ENCODE results near the gene PHEX. TPM values are rescaled to one million over a fixed set of nuclear protein-coding genes. Genes with fewer than 3 reads are reported as not detected.
A peak's percentile ranks its signal among the peaks of the same experiment; 100 is the strongest.
"Not testable (repeated sequence)": the region's sequence is repeated elsewhere in the genome, so short reads cannot be mapped to it uniquely, and the experiment has no call there.

The PHEX gene
- total RNA-seq, 1 experiment from 2014 or later, result 1.1 TPM

DNA sequence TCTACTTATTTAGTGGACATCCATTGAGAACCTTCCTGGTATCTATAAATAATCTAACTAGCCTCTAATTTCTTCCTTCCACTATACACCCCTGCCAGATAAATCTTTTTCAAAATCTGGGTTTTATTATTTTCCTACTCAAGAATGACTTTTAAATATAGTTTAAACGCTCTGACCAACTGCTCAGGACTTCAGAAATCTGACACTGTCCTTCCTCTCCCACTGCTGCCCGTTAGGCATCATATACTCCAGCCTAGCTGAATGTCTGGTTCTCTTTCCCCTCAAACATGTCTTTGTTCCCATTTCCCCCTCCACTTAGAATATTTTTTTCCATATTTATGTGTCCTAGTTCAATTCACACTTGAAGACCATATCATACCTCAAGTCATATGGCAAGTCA is 205.4 kb downstream of the PHEX start:
- no peaks in the 10 kb centered on the region for H3K9me3 ChIP-seq (replicated peaks)
- no peaks in the 10 kb centered on the region for H3K27me3 ChIP-seq
- H3K36me3 ChIP-seq, result no peaks in the 10 kb centered on the region
- no peak overlapping the region for H3K4me3 ChIP-seq
- H3K4me1 ChIP-seq, result no peaks in the 10 kb centered on the region
- H3K27ac ChIP-seq, result no peak overlapping the region
- DNase-seq, result no peak

DNA sequence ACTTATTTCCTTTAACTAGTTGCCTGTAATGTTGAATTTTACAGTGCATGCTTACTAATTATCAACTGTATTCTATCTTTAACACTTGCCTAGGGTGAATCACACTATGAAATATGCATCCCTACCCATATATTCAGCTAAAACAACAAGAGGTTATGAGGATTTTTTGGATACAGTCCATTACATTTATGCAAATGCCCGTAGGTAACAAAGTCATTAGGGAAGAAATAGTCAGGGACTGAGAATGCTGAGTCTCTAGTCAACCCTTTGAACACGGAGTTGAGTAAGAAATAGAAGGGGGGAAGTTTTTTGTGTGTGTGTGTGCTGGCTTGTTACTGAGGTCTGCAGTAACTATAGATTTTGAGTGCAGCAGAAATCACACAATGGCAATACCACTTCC is 214.5 kb downstream of the PHEX start:
- Histone ChIP-seq H3K9me3 (replicated peaks) (no peaks in the 10 kb centered on the region), H3K4me3 (no peak overlapping the region), H3K27me3 (no peaks in the 10 kb centered on the region), H3K4me1 (0 out of 2 replicates have a peak, but pooled peaks cover 3% of the 10 kb centered on the region), H3K27ac (no peak overlapping the region), H3K36me3 (no peaks in the 10 kb centered on the region)
- DNase-seq, result no peak

DNA sequence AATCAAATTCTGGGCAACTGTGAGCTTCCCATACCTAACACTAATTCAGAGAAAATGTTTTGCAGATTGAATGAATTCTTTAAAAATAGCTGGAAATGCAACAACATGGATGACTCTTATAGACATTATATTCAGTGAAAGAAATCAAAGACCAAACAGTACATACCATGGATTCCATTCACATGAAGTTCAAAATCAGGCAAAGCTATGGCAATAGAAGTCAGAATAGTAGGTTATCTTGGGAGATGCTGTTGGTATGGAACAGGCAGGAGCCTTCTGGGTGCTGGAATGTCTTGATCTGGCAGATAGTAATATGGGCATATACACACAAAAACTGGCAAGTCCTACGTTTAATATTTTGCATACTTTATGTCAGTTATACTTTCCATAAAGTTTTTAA is 215.0 kb downstream of the PHEX start:
- 0 out of 2 replicates have a peak, but pooled peaks cover 3% of the 10 kb centered on the region for H3K4me1 ChIP-seq
- H3K27me3 ChIP-seq, result no peaks in the 10 kb centered on the region
- no peak overlapping the region for H3K27ac ChIP-seq
- H3K9me3 ChIP-seq (replicated peaks), result no peaks in the 10 kb centered on the region
- DNase-seq, result no peak
- no peak overlapping the region for H3K4me3 ChIP-seq
- no peaks in the 10 kb centered on the region for H3K36me3 ChIP-seq

DNA sequence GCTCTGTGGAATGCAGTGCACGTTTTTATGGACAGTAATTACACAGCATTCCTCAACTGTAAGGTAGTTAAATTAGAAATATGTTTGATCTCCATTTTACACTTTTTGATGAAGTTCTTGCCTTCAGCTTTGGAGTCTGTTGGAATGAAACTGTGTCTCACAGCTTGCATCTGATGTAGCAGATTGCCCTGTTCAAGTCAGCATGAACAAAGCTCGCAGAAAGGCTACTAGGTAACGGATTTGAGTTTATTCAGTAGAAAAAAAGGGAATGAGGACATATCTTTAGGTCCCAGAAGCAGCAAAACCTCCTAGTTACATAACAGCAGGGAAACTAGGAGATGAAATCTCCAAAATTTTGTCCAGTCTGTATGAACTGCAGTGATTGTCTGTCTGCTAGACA is 216.3 kb downstream of the PHEX start:
- no peaks in the 10 kb centered on the region for H3K9me3 ChIP-seq (replicated peaks)
- no peaks in the 10 kb centered on the region for H3K27me3 ChIP-seq
- H3K4me1 ChIP-seq, result 0 out of 2 replicates have a peak, but pooled peaks cover 3% of the 10 kb centered on the region
- no peak overlapping the region for H3K4me3 ChIP-seq
- no peak overlapping the region for H3K27ac ChIP-seq
- no peak for DNase-seq
- H3K36me3 ChIP-seq, result no peaks in the 10 kb centered on the region

DNA sequence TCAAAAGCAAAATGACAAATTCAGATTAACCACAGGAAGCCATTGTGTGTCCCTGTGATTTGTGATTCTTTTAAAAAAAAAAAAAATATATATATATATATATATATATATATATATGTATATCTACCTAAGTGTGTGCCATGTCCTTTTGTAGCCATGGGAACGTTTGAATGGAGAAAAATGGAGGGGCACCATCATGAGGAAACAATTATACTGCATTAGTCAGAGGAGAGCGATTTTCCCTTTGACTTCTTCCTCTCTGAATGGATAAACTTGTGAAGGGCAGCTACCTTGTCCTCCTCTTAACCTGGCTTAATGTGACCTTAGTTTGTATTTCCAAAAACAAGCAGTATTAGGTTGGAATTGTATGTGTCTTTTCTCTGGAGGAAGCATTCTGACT is 217.2 kb downstream of the PHEX start:
- H3K4me3 ChIP-seq, result no peak overlapping the region
- H3K9me3 ChIP-seq (replicated peaks), result no peaks in the 10 kb centered on the region
- no peaks in the 10 kb centered on the region for H3K27me3 ChIP-seq
- 0 out of 2 replicates have a peak, but pooled peaks cover 3% of the 10 kb centered on the region for H3K4me1 ChIP-seq
- no peaks in the 10 kb centered on the region for H3K36me3 ChIP-seq
- no peak for DNase-seq
- H3K27ac ChIP-seq, result no peak overlapping the region

DNA sequence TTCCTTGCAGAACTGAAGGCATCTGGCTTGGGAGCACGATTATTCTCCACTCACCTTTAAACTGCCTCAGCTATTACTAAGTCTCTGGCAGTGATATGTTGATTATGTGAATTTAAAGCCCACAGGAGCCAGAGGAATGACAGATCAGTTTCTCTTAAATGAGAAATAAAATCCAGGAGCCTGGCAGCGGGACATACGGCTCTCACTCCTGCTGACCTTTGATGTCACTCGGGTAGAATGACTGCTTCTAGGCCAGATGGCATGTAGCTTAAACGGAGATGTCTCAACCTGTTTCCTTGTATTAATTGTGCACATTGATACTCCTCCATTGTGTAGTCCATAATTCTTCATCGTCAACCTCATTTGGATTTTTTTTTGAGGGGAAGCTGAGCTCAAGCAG is 236.6 kb downstream of the PHEX start:
- H3K9me3 ChIP-seq (replicated peaks), result no peaks in the 10 kb centered on the region
- no peaks in the 10 kb centered on the region for H3K27me3 ChIP-seq
- no peak for DNase-seq
- 0 out of 2 replicates have a peak, but pooled peaks cover 4% of the 10 kb centered on the region for H3K4me1 ChIP-seq
- no peaks in the 10 kb centered on the region for H3K36me3 ChIP-seq
- H3K4me3 ChIP-seq, result no peak overlapping the region
- H3K27ac ChIP-seq, result no peak overlapping the region

DNA sequence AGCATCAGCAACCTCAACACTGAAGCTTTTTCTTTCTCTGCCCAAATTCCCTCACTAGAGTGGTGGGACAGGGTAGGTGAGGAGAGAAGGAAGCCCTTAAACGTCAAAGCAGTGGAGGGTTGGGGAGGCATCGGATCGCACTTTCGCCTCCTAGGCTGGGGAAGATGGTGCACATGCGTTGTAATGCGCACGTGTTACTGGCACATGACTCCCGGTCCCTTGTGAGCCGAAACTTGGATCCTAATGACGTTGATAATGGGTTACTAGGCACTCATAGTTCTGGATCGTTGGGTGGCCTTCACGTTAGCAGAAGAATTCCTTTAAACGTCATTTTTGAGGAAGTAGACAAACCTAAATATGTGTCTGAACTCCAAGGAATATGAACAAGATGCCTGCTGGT is 240.5 kb downstream of the PHEX start, which contains the start of gene CBLL2:
TSS of gene CBLL2 (plus strand) at position 301 of the 400 bp plus-strand sequence. CDS start at position 380, 79 bp downstream.
- Histone ChIP-seq H3K36me3 (no peaks in the 10 kb centered on the region), H3K9me3 (replicated peaks) (no peaks in the 10 kb centered on the region), H3K27ac (no peak within 1 kb of the TSS), H3K4me3 (no peak within 1 kb of the TSS), H3K27me3 (no peaks in the 10 kb centered on the region), H3K4me1 (no peaks in the 10 kb centered on the region)
- DNase-seq, result no peak

DNA sequence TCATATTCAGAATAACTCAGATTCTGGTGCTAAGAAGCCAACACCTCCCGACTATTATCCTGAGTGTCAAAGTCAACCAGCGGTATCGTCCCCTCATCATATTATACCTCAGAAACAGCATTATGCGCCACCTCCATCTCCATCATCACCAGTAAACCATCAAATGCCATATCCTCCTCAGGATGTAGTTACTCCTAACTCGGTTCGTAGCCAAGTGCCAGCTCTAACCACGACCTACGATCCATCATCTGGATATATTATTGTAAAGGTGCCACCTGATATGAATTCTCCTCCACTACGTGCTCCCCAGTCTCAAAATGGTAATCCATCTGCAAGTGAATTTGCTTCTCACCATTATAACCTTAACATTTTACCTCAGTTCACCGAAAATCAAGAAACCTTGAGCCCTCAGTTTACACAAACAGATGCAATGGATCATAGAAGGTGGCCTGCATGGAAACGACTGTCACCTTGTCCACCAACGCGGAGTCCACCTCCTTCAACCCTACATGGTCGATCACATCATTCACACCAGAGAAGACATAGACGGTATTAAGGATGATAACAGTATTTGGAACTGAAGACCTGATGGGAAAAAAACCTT is 241.7 kb downstream of the PHEX start:
- H3K9me3 ChIP-seq (replicated peaks), result no peaks in the 10 kb centered on the region

DNA sequence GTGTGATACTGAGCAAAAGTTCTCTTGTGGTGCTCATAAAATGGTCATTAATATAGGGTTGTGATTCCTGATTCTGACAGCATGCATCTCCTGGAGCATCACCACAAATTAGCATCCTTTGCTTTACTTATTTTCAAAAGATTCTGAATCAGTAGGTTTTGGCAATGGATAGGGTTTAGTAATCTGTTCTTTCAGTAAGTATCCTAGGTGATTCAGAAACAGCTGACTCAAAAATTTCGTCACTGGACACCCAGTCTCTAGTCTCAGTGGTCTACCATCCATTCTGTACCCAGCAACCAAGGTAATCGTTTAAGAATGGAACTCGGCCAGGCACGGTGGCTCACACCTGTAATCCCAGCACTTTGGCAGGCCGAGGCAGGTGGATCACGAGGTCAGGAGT is 244.7 kb downstream of the PHEX start:
- H3K27me3 ChIP-seq, result no peaks in the 10 kb centered on the region
- no peak overlapping the region for H3K4me3 ChIP-seq
- no peak overlapping the region for H3K27ac ChIP-seq
- H3K4me1 ChIP-seq, result no peaks in the 10 kb centered on the region
- H3K9me3 ChIP-seq (replicated peaks), result no peaks in the 10 kb centered on the region
- DNase-seq, result no peak
- H3K36me3 ChIP-seq, result no peaks in the 10 kb centered on the region

More for the DNA sequence above, 241.7 kb downstream of the PHEX start:
- Histone ChIP-seq H3K27ac (no peak overlapping the region), H3K36me3 (no peaks in the 10 kb centered on the region), H3K4me3 (no peak overlapping the region), H3K4me1 (no peaks in the 10 kb centered on the region), H3K27me3 (no peaks in the 10 kb centered on the region)
- DNase-seq, result no peak

DNA sequence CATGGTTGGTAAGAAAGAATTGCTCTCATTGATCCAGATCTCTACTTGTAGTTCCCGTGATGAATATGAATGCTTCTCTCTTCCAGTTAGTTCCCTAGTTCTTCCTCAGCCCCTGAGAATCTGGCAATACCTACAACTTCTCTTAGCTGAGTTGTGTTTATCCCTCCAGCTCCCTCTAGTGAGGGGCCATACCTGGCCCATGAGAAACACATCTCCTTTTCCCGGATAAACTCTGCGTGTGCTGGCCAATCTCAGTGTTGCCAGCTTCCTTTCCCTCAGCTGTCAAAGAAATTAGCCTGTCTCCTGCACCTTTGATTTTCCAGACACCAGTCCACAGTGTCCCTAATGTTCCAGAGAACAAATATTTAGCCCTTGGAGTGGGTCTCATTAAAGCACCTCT is 246.2 kb downstream of the PHEX start:
- peak in 1 of 2 experiments; percentile 19 for DNase-seq
- Histone ChIP-seq H3K27me3 (no peaks in the 10 kb centered on the region), H3K27ac (no peak overlapping the region), H3K4me1 (no peaks in the 10 kb centered on the region), H3K9me3 (replicated peaks) (no peaks in the 10 kb centered on the region), H3K36me3 (no peaks in the 10 kb centered on the region), H3K4me3 (no peak overlapping the region)

DNA sequence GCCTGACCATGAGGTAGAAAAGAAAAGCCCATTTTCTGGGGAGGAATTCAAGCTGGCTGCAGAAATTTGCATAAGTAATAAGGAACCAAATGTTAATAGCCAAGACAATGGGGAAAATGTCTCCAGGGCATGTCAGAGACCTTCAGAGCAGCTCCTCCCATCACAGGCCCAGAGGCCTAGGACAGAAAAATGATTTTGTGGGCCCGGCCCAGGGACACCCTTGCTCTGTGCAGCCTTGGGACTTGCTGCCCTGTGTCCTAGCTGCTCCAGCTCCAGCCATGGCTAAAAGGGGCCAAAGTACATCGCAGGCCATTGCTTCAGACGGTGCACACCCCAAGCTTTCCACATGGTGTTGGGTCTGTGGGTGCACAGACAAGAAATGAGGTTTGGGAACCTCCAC is 257.1 kb downstream of the PHEX start:
- not testable (repeated sequence) for DNase-seq; H3K4me1 ChIP-seq; H3K27ac ChIP-seq; H3K36me3 ChIP-seq; H3K9me3 ChIP-seq (replicated peaks); H3K4me3 ChIP-seq; H3K27me3 ChIP-seq

DNA sequence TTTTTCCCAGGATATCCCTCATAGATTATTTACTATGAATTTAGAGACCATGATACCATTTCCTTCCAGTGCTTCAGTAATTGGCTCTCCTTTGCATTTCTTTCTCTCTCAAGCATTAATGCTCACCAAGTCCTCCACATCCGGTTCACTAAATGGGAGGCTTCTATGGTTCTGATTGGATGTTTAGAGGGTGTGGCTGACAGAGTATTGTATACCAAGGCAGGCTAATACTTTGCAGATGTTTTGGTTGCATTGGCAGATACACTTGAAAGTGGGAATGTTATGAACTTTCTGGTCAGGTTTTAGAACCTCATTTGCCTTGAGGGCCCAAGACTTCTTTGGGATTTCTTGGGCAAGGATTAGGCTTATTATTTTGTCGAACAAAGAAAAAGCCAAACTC is 264.7 kb downstream of the PHEX start:
- Histone ChIP-seq H3K4me3 (no peak overlapping the region), H3K36me3 (no peaks in the 10 kb centered on the region), H3K4me1 (peaks cover 15% of the 10 kb centered on the region), H3K27me3 (no peaks in the 10 kb centered on the region), H3K27ac (no peak overlapping the region), H3K9me3 (replicated peaks) (no peaks in the 10 kb centered on the region)
- DNase-seq, result no peak

DNA sequence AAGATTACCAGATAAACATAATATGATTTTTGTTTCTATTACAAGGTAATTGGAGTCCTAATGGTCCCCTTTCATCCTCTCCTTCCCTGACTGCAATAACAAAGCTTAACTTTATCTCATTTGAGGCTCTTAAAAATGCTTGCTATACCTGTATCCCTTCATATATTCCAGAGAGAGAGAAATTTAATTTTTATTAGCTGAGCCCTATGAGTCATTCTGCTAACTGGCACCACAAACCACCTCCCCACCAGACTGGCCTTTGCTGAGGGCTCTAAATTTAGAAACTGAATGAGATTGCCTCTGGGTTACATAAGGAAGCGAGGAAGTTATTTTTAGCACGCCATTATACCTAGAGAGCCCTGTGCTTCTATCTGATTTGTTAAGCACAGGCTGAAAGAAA is 268.0 kb downstream of the PHEX start:
- Histone ChIP-seq H3K4me1 (peaks cover 15% of the 10 kb centered on the region), H3K27me3 (no peaks in the 10 kb centered on the region), H3K36me3 (no peaks in the 10 kb centered on the region), H3K9me3 (replicated peaks) (no peaks in the 10 kb centered on the region), H3K4me3 (peak overlapping the region; percentile 3; the same call in 1 of the 2 replicates), H3K27ac (no peak overlapping the region)
- DNase-seq, result peak; percentile 50 to 56
